Testis (tissue), 3 donors: Measurements from ENCODE around the gene TRH. TPM values are rescaled to one million over a fixed set of nuclear protein-coding genes. Genes with fewer than 3 reads are reported as not detected.
"Not testable (repeated sequence)": the region's sequence is repeated elsewhere in the genome, so short reads cannot be mapped to it uniquely, and the experiment has no call there.

Experiments used
- DNase-seq: peaks from one replicate; pipeline ENCODE4 v3.0.0-alpha.2; 2019
- H3K27ac ChIP-seq, 2 donors: fragments of 200-600 bp; sonication (generic); one replicate each; pipeline ENCODE4 v1.5.1; 2019
- H3K27me3 ChIP-seq: fragments of 200-600 bp; sonication (generic); one replicate; pipeline ENCODE4 v1.5.1; 2019
- H3K36me3 ChIP-seq: fragments of 200-600 bp; sonication (generic); one replicate; pipeline ENCODE4 v1.5.1; 2017; ENCODE audit warnings: low read depth; ENCODE audit errors: missing control alignments
- H3K4me1 ChIP-seq: fragments of 200-600 bp; sonication (generic); one replicate; pipeline ENCODE4 v1.5.1; 2019
- H3K4me3 ChIP-seq, 2 donors: fragments of 200-600 bp; sonication (generic); one replicate each; pipeline ENCODE4 v1.5.1; 2017 to 2019
- H3K9me3 ChIP-seq: fragments of 200-600 bp; sonication (generic); one replicate; pipeline ENCODE4 v1.5.1; 2017
- CTCF ChIP-seq, 3 experiments: fragments of 450-650 bp in 2 of 3; fragments of 200-600 bp in 1 of 3; sonication (generic) in 1 of 3; IDR thresholded peaks; one replicate each; pipeline ENCODE4 v1.5.1; 2016 to 2019; ENCODE audit warnings: antibody characterized with exemption in 3 of 3, mild to moderate bottlenecking in 2 of 3, moderate library complexity in 1 of 3
- POLR2A ChIP-seq: fragments of 450-650 bp; IDR thresholded peaks from one replicate; pipeline ENCODE4 v1.6.1; 2017; ENCODE audit warnings: antibody characterized with exemption, mild to moderate bottlenecking, moderate library complexity
- WGBS, 2 donors: methylation state at CpG; one replicate each; pipeline ENCODE4 v1.1.5; 2018; 5-methylcytosine and 5-hydroxymethylcytosine counted together
- intact Hi-C: fragments of 100-400 bp; cut with DNase I; formaldehyde crosslinking; loops from one replicate; pipeline ENCODE4 v1.15.1; 2023; ENCODE audit warnings: low total_unique reads
- polyA plus RNA-seq: library from polyadenylated mRNA; stranded (reverse); fragments of 350-450 nt; fragmentation: Illumina TruSeq; extraction: RNeasy Lipid Tissue Mini Kit (QIAGEN cat#74804); gene quantifications from one replicate; pipeline ENCODE4 v1.2.3, GENCODE V29; 2014; ENCODE audit warnings: low read depth, low replicate concordance; ENCODE audit not compliant: insufficient read depth
- total RNA-seq, 2 donors: library from RNA; depleted of rRNA; stranded (reverse); fragments of >200 nt; gene quantifications; one replicate each; pipeline ENCODE4 v1.2.3, GENCODE V29; 2016

The TRH gene
- total and polyA plus RNA-seq, 3 donors from 2014 or later = 0.87 to 2.1 (median 1.8) TPM

DNA sequence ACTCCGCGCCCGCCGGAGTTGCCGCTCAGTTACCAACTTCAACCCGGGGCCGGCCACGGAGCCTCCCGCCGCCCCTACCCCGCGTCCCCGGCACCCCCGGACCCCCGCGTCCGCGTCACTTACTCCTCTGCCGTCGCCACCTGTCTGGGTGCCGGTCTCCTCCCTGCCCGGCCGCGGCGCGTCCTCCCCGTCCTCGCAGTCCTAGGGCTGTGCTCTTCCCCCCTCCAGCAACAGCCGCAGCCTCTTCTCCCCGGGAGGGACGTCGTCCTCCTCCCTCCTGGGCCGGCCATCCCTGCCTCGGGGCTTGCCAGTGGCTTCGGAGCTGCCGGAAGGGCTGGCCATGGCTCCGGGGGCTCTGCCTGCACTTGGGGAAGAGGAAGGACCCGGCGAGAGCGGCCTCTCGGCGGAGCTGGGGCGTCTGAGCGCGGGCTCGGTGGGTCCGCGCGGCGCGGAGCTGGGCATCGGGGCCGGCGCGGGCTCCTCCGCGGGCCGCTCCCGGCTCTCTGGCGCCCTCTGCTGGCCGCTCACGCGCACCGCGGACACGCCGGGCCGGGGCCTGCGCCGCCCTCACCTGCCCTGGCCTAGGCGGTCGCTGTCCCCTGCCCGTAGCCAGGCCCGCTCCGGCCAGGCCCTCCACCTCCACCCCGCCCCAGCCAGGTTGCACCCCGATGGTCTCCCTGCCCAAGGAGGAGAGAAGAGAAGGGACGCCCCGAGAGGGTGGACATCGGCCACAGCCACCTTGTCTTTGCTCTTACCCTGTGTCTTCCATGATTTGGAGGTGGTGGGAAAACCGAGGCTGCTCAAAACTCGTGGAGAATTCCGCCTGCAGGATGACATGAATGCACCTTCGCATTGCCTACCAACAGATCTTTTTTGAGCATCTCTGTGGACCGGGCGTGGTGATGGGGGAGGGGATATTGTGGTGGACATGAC, 28.4 kb downstream of the TRH start:
- peak overlapping the region; percentile 43 to 56 for H3K4me3 ChIP-seq
- TF ChIP-seq CTCF (IDR thresholded peaks at IDR 0.05) = peak; percentile 77 to 83 (median 79)
- H3K27ac ChIP-seq, H3K36me3 ChIP-seq, intact Hi-C loops, H3K27me3 ChIP-seq, H3K4me1 ChIP-seq, H3K9me3 ChIP-seq: not testable (repeated sequence)
- DNase-seq = peak; percentile 50
- 33 to 48% methylated on average over 4 to 12 of the region's 86 CpGs for WGBS, 2 donors

GRCh38 chr3:130010556-130010955, 36.0 kb downstream of the TRH start:
- WGBS, 2 donors = 77 to 92% methylated on average over 5 to 19 of the region's 19 CpGs
- Histone ChIP-seq H3K9me3 (no peaks in the 10 kb centered on the region), H3K4me1 (no peaks in the 10 kb centered on the region), H3K4me3 (no peak overlapping the region), H3K27ac (no peak overlapping the region), H3K36me3 (no peaks in the 10 kb centered on the region), H3K27me3 (no peaks in the 10 kb centered on the region)
- intact Hi-C loops = no loop called here
- no peak for DNase-seq
- TF ChIP-seq POLR2A (no peak), CTCF (IDR thresholded peaks at IDR 0.05) (no peak)

- H3K27me3 ChIP-seq, H3K9me3 ChIP-seq, H3K4me3 ChIP-seq, H3K36me3 ChIP-seq, intact Hi-C loops, H3K27ac ChIP-seq, DNase-seq, H3K4me1 ChIP-seq: not testable (repeated sequence)
Measured at GRCh38 chr3:130012108-130012507, 37.6 kb downstream of the TRH start.

DNA sequence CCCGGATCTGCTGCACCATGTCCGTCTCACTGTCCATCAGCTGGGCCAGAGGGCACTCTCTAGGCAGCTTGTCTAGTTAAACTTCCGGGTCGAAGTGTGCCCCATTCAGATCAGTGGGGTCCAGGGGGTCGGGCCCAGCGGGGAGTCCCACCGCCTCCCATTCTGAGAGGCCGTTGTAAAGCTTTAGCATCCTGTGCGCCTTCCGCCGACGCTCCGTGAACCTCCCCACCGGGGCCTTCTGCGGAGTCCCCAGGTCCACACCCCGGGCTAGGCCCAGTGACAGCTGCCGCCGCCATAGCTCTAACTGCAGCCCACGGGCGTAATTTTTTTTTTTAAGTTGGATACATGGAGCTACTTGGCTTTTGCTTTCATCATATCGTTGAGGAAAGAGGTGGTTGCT, 38.7 kb downstream of the TRH start:
- DNase-seq, intact Hi-C loops: not testable (repeated sequence)

GRCh38 chr3:130014526-130014925, 40.0 kb downstream of the TRH start:
- intact Hi-C loops = no loop called here
- Histone ChIP-seq H3K27ac (no peak overlapping the region), H3K9me3 (no peaks in the 10 kb centered on the region), H3K27me3 (no peaks in the 10 kb centered on the region), H3K4me1 (no peaks in the 10 kb centered on the region), H3K4me3 (no peak overlapping the region), H3K36me3 (no peaks in the 10 kb centered on the region)
- WGBS, 2 donors = 71 to 73% methylated on average over 9 to 11 of the region's 11 CpGs
- DNase-seq = no peak
- no peak for TF ChIP-seq POLR2A

More for the DNA sequence above, 38.7 kb downstream of the TRH start:
- not testable (repeated sequence) for H3K27ac ChIP-seq, H3K36me3 ChIP-seq, H3K9me3 ChIP-seq, H3K4me1 ChIP-seq, H3K27me3 ChIP-seq, H3K4me3 ChIP-seq
- 80 to 86% methylated on average over 21 of the region's 21 CpGs for WGBS, 2 donors

DNA sequence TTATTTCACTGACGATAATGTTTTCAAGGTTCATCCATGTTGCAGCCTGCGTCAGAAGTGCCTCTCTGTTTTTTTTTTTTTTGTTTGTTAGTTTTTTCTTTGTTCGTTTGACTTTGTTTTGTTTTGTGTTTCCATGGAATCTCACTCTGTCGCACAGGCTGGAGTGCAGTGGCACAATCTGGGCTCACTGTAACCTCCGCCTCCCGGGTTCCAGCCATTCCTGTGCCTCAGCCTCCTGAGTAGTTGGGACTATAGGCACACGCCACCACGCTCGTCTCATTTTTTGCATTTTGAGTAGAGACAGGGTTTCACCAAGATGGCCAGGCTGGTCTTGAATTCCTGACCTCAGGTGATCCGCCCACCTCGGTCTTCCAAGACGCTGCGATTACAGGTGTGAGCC, 43.1 kb downstream of the TRH start:
- 69 to 77% methylated on average over 13 of the region's 13 CpGs for WGBS, 2 donors
- DNase-seq, intact Hi-C loops, H3K4me1 ChIP-seq, H3K9me3 ChIP-seq, H3K27me3 ChIP-seq, H3K36me3 ChIP-seq, H3K4me3 ChIP-seq, H3K27ac ChIP-seq: not testable (repeated sequence)

GRCh38 chr3:130026146-130026829, 51.8 kb downstream of the TRH start:
- DNase-seq, H3K4me1 ChIP-seq, H3K9me3 ChIP-seq, H3K4me3 ChIP-seq, intact Hi-C loops, H3K27ac ChIP-seq, H3K36me3 ChIP-seq, H3K27me3 ChIP-seq: not testable (repeated sequence)
- 74 to 78% methylated on average over 8 to 14 of the region's 14 CpGs for WGBS, 2 donors

- H3K27me3 ChIP-seq, intact Hi-C loops, H3K4me3 ChIP-seq, H3K27ac ChIP-seq, H3K9me3 ChIP-seq, H3K4me1 ChIP-seq, DNase-seq, H3K36me3 ChIP-seq: not testable (repeated sequence)
- WGBS, 2 donors = 61 to 65% methylated on average over 5 to 6 of the region's 6 CpGs
Measured at GRCh38 chr3:130027437-130027836, 52.9 kb downstream of the TRH start.
